HEK293T (cell line): Measurements from ENCODE around the gene TOB1.

ENCODE experiments used
- CTCF ChIA-PET: fragments of 350-600 bp; formaldehyde crosslinking; extraction: SDS; loops from one replicate; lab custom pipeline; 2021; ENCODE audit warnings: antibody characterized with exemption, inconsistent platforms; lab: Yijun Ruan, JAX
- POLR2A ChIA-PET: fragments of 350-600 bp; formaldehyde crosslinking; extraction: SDS; loops from one replicate; lab custom pipeline; 2020; ENCODE audit warnings: antibody characterized with exemption, inconsistent platforms; lab: Yijun Ruan, JAX
- DNase-seq: peaks from one replicate; pipeline ENCODE4 v3.0.0; 2012; ENCODE audit warnings: mixed read lengths; ENCODE audit errors: extremely low spot score
- ARNT ChIP-seq: fragments of 450-650 bp; IDR thresholded peaks from 2 replicates; pipeline ENCODE4 v1.6.1; 2017; ENCODE audit warnings: mild to moderate bottlenecking
- BHLHE40 ChIP-seq: fragments of 450-650 bp; IDR thresholded peaks from 2 replicates; pipeline ENCODE4 v1.6.1; 2016; ENCODE audit warnings: mild to moderate bottlenecking, moderate library complexity, borderline replicate concordance
- CTBP1 ChIP-seq: fragments of 450-650 bp; IDR thresholded peaks from 2 replicates; pipeline ENCODE4 v1.6.1; 2016; ENCODE audit warnings: borderline replicate concordance
- ELF4 ChIP-seq: fragments of 450-650 bp; IDR thresholded peaks from 2 replicates; pipeline ENCODE4 v1.6.1; 2017; ENCODE audit warnings: antibody characterized with exemption
- FOXA1 ChIP-seq: fragments of 450-650 bp; IDR thresholded peaks from 2 replicates; pipeline ENCODE4 v1.6.1; 2016; ENCODE audit warnings: mild to moderate bottlenecking
- FOXK2 ChIP-seq: fragments of 450-650 bp; IDR thresholded peaks from 2 replicates; pipeline ENCODE4 v1.6.1; 2016; ENCODE audit warnings: mild to moderate bottlenecking
- FOXM1 ChIP-seq: fragments of 450-650 bp; IDR thresholded peaks from 2 replicates; pipeline ENCODE4 v1.6.1; 2017; ENCODE audit warnings: mild to moderate bottlenecking, borderline replicate concordance
- HDGF ChIP-seq: fragments of 450-650 bp; IDR thresholded peaks from 2 replicates; pipeline ENCODE4 v1.6.1; 2017; ENCODE audit warnings: antibody characterized with exemption, borderline replicate concordance
- L3MBTL2 ChIP-seq: fragments of 450-650 bp; conservative IDR thresholded peaks from 2 replicates; pipeline ENCODE4 v1.6.1; 2016; ENCODE audit warnings: mild to moderate bottlenecking
- LEF1 ChIP-seq: fragments of 450-650 bp; IDR thresholded peaks from 2 replicates; pipeline ENCODE4 v1.6.1; 2017; ENCODE audit warnings: mild to moderate bottlenecking, borderline replicate concordance
- NFRKB ChIP-seq: fragments of 450-650 bp; IDR thresholded peaks from 2 replicates; pipeline ENCODE4 v1.6.1; 2016; ENCODE audit warnings: mild to moderate bottlenecking, moderate library complexity
- PKNOX1 ChIP-seq: fragments of 450-650 bp; IDR thresholded peaks from 2 replicates; pipeline ENCODE4 v1.6.1; 2016
- SP1 ChIP-seq: fragments of 450-650 bp; IDR thresholded peaks from 2 replicates; pipeline ENCODE4 v1.6.1; 2017
- SUZ12 ChIP-seq: fragments of 450-650 bp; IDR thresholded peaks from 2 replicates; pipeline ENCODE4 v1.6.1; 2016; ENCODE audit warnings: mild to moderate bottlenecking
- TARDBP ChIP-seq: fragments of 450-650 bp; IDR thresholded peaks from 2 replicates; pipeline ENCODE4 v1.6.1; 2016
- ZNF384 ChIP-seq: fragments of 450-650 bp; IDR thresholded peaks from 2 replicates; pipeline ENCODE4 v1.6.1; 2016

The TOB1 gene

GRCh38 chr17:50832864-50833381 is 33.2 kb downstream of the TOB1 start:
- ChIA-PET POLR2A (no interaction called here), CTCF (interaction anchor here (1.8 kb wide), 1 partner anchor 15 kb away, joined by 7 read pairs; no protein-coding TSS in a partner anchor)
- no peak for TF ChIP-seq ELF4
- no peak for TF ChIP-seq CTBP1
- no peak for TF ChIP-seq FOXA1
- no peak for TF ChIP-seq FOXM1
- TF ChIP-seq ZNF384, result no peak
- no peak for TF ChIP-seq ARNT
- no peak for TF ChIP-seq NFRKB
- no peak for DNase-seq

DNA sequence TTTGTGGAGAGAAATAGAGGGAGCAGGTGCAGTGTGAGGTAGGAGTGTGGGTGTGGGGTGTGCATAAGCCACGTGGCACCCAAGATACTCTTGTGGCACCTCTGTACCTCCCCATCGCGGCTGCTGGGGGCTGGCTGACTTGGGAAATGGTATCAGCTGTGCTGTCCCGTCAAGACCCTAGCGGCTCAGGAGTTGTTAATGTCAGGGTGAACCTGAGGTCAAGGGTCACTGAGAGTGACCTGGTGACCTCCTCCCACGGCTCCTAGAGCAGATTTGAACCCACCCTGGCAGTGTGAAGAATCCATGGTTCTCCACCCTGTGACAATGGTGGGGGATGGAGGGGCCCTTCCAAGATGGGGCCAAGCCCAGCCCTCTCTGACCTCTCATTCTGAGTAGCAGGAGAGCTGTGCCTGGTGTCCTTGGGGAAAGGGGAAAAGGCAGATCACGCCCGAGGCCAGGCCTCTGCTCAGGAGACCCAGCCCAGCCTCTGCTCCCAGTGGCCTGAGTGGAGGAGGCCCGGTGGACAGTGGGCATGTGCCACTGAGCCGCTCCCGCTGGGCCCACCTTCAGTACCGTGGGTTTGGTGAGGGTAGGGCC is 33.8 kb downstream of the TOB1 start:
- no peak for TF ChIP-seq LEF1
- TF ChIP-seq NFRKB, result no peak
- no peak for TF ChIP-seq FOXK2
- TF ChIP-seq BHLHE40, result no peak
- no peak for TF ChIP-seq ZNF384
- TF ChIP-seq ELF4, result no peak
- TF ChIP-seq SP1, result no peak
- no peak for TF ChIP-seq TARDBP
- TF ChIP-seq SUZ12, result no peak
- TF ChIP-seq PKNOX1, result no peak
- TF ChIP-seq HDGF, result no peak
- TF ChIP-seq ARNT, result no peak
- TF ChIP-seq FOXM1, result no peak
- TF ChIP-seq FOXA1, result no peak
- TF ChIP-seq L3MBTL2, result no peak
- no peak for TF ChIP-seq CTBP1
- POLR2A ChIA-PET, result no interaction called here
- DNase-seq, result no peak
- CTCF ChIA-PET, result no interaction called here

GRCh38 chr17:50831471-50831928 is 34.7 kb downstream of the TOB1 start:
- POLR2A ChIA-PET, result no interaction called here
- CTCF ChIA-PET, result no interaction called here
- TF ChIP-seq HDGF (no peak), FOXK2 (no peak)
- no peak for DNase-seq

GRCh38 chr17:50830994-50831393 is 35.2 kb downstream of the TOB1 start:
- CTCF ChIA-PET, result interaction anchor here (1.5 kb wide), 1 partner anchor 14 kb away, joined by 6 read pairs; no protein-coding TSS in a partner anchor
- POLR2A ChIA-PET, result no interaction called here
- no peak for TF ChIP-seq ELF4
- TF ChIP-seq HDGF, result no peak
- TF ChIP-seq NFRKB, result no peak
- peak; percentile 40; the same call in 1 of the 2 replicates for TF ChIP-seq L3MBTL2
- TF ChIP-seq PKNOX1, result no peak
- no peak for DNase-seq

DNA sequence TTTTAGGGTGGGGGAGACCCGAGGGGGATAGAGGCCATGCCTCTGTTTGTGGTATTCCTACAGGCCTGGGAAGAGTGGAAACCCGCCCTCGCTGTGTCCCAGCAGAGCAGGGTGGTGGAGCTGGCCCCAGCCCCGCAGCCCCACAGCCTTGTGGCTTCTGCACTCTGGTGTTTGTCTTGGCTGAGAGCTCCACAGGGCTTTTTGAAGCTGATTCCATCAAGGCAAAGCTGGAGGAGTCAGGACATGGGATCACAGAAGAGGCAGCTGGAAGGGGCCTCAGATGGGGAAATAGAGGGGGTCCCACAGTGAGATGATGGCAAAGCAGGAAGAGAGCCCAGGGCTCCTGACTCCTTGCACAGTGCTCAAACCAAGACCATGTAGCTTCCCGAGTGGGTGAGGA is 35.8 kb downstream of the TOB1 start:
- DNase-seq, result no peak
- ChIA-PET CTCF (interaction anchor here (1.1 to 1.7 kb wide), 3 partner anchors 13 to 47 kb away, joined by 4 to 6 read pairs (median 4); no protein-coding TSS in a partner anchor), POLR2A (no interaction called here)
- TF ChIP-seq FOXA1, result no peak
- no peak for TF ChIP-seq SUZ12
- TF ChIP-seq SP1, result no peak
- no peak for TF ChIP-seq BHLHE40
- TF ChIP-seq FOXK2, result no peak
- TF ChIP-seq ZNF384, result no peak
- no peak for TF ChIP-seq PKNOX1
- TF ChIP-seq TARDBP, result no peak
- no peak for TF ChIP-seq NFRKB
- no peak for TF ChIP-seq CTBP1
- TF ChIP-seq ELF4, result no peak
- no peak for TF ChIP-seq FOXM1
- no peak for TF ChIP-seq LEF1
- TF ChIP-seq HDGF, result no peak
- TF ChIP-seq L3MBTL2, result no peak
- no peak for TF ChIP-seq ARNT

DNA sequence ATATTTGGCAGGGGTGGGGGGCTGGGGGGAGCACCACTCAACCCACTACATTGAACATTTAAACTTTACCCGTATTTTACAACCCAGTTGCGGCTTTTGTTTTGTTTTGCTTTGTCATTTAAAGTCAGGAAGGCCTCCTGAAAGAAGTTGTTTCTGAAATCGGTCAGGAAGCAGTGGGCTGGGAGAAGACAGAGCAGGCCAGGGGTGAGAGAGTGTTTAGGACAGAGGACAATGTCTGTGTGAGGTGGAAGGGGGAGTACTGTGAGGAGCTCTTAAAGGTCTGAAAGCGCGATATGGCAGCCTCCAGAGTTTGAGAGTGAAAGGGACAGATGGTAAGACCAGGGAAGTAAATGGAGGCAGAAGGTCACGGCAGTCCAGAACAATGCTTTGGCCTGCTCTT is 36.8 kb downstream of the TOB1 start:
- TF ChIP-seq FOXM1 (no peak), TARDBP (no peak), SP1 (no peak), ARNT (no peak), SUZ12 (no peak), PKNOX1 (no peak), NFRKB (no peak), LEF1 (no peak), FOXK2 (no peak), FOXA1 (no peak)
- no peak for DNase-seq
- POLR2A ChIA-PET, result no interaction called here
- CTCF ChIA-PET, result interaction anchor here (1.1 to 1.7 kb wide), 3 partner anchors 13 to 46 kb away, joined by 4 to 6 read pairs (median 4); no protein-coding TSS in a partner anchor
